Amniotic stem cell (primary cell): ENCODE measurements around the gene REM2.

Experiments used
- DNase-seq: peaks from one replicate; lab custom pipeline; 2025; lab: John Stamatoyannopoulos, UW

REM2 gene

DNA sequence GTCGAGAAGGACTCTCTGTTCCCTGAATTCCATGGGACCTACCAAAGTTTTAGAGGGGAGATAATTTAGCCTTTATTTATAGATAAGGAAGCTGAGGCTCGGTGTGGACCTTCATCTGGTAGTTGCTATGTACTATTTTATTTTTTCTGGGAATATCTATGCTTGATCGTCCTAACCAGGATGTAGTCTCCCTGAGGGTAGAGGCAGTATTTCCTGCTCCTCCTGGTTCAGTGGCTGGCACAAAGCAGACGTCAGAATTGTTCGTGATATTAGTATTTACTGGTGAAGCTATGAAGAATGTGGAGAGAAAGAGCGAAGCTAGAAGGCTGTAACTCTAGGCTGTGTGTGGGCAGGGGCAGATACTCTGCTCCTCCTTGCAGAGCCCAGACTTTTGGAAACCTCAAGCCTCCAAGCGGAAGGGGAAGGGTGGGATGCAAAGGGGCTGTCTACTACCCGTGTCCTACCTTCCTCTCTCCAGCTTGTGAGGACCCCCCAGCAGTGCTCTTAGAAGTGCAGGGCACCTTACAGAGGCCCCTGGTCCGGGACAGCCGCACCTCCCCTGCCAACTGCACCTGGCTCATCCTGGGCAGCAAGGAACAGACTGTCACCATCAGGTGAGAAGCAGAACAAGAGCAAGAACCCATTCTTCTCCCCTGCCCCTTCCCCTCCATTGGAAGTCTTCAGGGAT, 10.0 kb upstream of the REM2 start:
- no peak for DNase-seq

DNA sequence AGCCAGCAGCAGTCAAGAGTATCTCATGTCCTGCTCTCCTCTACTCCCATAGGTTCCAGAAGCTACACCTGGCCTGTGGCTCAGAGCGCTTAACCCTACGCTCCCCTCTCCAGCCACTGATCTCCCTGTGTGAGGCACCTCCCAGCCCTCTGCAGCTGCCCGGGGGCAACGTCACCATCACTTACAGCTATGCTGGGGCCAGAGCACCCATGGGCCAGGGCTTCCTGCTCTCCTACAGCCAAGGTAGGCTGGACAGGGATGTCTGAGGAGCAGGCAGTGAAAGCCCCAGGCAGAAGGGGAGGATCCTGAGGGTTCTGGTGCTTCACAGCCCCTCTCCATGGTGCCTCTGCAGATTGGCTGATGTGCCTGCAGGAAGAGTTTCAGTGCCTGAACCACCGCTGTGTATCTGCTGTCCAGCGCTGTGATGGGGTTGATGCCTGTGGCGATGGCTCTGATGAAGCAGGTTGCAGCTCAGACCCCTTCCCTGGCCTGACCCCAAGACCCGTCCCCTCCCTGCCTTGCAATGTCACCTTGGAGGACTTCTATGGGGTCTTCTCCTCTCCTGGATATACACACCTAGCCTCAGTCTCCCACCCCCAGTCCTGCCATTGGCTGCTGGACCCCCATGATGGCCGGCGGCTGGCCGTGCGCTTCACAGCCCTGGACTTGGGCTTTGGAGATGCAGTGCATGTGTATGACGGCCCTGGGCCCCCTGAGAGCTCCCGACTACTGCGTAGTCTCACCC, 7.8 kb upstream of the REM2 start:
- DNase-seq = no peak

DNA sequence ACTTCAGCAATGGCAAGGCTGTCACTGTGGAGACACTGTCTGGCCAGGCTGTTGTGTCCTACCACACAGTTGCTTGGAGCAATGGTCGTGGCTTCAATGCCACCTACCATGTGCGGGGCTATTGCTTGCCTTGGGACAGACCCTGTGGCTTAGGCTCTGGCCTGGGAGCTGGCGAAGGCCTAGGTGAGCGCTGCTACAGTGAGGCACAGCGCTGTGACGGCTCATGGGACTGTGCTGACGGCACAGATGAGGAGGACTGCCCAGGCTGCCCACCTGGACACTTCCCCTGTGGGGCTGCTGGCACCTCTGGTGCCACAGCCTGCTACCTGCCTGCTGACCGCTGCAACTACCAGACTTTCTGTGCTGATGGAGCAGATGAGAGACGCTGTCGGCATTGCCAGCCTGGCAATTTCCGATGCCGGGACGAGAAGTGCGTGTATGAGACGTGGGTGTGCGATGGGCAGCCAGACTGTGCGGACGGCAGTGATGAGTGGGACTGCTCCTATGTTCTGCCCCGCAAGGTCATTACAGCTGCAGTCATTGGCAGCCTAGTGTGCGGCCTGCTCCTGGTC, 7.2 kb upstream of the REM2 start:
- no peak for DNase-seq

DNA sequence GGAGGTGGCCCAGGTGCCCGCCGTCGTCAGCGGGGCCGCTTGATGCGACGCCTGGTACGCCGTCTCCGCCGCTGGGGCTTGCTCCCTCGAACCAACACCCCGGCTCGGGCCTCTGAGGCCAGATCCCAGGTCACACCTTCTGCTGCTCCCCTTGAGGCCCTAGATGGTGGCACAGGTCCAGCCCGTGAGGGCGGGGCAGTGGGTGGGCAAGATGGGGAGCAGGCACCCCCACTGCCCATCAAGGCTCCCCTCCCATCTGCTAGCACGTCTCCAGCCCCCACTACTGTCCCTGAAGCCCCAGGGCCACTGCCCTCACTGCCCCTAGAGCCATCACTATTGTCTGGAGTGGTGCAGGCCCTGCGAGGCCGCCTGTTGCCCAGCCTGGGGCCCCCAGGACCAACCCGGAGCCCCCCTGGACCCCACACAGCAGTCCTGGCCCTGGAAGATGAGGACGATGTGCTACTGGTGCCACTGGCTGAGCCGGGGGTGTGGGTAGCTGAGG, 6.0 kb upstream of the REM2 start:
- DNase-seq = no peak

DNA sequence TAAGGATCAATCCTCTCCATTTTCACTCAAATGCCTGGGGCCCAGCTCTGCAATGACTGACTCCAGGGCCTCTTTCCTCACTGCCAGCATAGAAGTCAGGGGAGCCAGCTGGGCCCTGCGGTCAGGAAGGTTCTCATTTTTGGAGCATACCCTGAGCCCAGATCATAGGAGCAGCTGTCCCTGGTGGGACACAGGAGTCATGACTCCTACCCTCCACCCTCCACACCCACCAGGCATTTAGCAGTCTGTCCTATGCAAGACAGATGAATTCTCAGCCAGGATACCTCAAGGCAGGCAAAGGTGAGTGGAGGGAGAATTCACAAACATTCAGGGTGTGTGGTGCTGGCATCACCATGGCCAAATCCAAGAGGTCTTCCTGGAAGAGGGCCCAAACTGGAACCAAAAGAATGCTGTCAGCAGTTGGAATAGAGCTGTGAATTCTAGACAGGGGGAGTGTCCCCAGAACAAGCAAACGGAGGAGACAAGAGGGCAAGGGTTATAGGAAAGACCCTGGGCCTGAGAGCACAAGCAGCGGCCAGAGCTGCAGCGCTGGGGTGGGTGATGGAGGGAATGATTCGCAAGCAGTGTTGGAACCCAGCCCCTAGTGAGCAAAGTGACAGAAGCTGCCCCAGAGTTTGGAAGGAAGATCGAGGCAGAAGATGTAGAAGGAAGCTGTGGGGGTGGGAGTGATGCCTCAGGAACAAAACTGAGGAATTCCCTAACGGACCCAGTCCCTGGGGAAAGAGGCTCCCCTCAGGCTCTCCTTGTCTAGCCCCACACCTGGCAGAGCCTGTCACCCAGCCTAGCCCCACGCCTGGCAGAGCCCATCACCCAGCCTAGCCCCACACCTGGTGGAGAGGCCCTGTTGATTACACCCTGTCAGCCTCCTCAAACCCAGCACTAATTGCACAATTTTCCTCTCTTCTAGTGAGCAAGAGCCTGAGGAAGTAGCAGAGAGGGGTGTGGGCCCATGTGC, 4.5 kb upstream of the REM2 start:
- no peak for DNase-seq

DNA sequence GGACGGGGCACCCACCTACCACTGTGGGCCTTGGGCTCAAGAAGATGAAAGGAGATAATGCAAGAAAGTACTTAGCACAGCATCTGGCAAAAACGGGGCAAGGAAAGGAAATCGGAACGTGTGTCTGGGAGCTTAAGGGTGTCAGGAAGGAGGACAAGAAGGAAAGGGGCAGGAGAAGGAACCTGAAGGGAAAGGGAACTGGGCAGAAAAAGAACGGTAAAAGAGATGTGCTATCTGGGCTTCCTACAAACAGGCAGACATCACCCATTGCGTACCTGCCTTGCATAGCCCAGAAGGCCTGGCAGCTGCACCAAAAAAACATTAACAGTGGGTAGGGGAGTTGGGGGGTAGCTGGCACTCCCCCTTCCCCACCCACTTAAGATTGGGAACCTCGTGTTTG, 958 bp upstream of the REM2 start:
- no peak for DNase-seq

DNA sequence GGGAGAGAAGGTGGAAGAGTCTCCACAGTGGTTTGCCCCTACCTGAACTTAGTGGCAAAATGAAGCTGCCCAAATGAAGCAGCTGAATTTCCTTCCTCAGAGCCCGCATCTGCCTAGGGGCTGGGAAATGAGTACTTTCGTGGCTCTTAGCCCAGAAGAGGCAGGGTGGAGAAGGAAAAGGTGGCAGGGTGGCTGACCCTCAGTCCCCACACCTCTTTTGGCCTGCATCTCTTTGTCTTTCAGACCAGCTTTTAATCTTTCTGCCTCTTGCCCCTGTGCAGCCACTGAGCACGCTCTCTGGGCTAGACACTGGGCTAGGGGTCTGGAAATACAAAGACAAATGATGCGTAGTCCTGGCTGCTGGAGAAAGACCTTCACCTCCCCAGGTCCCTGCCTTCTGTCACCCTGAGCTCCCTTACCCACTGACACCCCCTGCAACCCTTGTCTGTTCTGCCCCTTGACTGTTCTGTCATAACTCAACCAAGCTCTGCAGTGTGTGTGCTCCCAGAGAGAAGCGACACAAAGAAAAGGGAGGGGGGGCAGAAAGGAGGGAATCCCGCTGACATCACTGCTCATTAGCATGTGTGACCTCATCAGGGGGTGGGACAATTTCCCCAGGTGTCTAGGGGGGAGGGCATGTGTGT, 371 bp upstream of the REM2 start:
- DNase-seq = no peak

DNA sequence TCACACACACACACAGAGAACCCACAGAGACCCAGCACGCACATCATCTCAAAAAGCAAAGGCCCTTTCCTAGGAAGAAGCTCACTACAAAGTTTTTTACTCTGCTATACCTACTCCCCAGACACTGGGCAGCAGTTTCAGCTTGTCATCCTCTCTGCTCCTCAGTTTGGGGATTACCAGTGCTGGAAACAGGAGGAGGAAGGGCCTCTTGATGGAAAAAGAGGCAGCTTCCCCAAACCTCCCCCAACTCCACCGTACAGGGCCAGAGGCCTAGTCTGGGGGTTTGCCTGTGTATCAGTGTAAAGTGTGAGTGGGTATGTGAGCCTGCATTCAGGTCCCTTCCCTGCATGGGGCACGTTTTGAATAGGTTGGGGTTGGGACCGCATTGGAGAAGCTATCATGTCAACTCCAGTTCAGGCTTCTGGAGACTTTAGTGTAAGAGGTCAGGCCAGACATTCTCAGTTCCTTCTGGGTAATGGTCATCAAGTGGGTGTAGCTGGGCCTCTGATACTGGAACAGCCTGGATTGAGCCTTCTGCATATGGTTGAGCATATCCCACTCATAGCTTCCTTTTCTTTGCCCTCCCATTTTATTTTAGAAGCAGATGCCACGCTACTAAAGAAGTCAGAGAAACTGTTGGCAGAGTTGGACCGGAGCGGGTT, 1.2 kb downstream of the REM2 start:
- DNase-seq = no peak

DNA sequence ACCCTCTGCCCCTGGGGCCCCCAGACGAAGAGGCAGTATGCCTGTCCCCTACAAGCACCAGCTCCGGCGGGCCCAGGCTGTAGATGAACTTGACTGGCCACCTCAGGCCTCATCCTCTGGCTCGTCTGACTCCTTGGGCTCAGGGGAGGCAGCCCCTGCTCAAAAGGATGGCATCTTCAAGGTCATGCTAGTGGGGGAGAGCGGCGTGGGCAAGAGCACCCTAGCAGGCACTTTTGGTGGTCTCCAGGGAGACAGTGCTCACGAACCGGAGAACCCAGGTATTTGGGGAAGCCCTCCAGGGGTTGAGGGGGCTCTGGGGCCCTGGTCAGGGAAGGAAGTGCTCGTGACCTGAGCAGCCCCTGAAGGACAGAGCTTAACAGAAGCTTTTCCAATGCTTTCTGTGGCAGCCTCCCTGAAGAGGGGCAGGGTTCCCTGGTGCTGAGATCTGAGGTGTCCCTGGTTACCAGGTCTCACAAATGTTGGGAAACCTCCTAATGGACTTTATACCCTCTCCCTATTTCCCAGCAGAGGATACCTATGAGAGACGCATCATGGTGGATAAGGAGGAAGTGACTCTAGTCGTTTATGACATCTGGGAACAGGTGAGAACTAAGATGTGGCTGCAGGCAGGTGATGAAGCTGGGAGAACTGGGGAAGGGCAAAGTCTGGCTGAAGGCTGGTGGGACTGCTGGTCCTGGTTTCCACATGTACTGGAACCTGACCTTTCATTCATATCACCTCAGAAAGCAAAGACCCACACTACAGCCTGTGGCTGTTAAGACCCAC, 1.9 kb downstream of the REM2 start:
- no peak for DNase-seq

DNA sequence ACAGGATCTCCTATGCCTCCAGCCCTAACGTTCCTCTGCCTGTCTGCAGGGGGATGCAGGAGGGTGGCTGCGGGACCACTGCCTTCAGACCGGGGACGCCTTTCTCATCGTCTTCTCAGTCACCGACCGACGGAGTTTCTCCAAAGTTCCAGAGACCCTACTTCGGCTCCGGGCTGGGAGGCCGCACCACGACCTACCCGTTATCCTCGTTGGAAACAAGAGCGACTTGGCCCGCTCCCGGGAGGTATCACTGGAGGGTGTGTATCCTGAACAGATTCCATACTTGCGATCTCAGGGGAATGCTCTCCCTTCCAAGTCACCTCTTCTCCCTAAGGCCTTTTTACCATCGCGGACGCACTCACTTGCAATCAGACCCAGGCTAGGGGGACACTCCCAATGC, 3.0 kb downstream of the REM2 start:
- no peak for DNase-seq

DNA sequence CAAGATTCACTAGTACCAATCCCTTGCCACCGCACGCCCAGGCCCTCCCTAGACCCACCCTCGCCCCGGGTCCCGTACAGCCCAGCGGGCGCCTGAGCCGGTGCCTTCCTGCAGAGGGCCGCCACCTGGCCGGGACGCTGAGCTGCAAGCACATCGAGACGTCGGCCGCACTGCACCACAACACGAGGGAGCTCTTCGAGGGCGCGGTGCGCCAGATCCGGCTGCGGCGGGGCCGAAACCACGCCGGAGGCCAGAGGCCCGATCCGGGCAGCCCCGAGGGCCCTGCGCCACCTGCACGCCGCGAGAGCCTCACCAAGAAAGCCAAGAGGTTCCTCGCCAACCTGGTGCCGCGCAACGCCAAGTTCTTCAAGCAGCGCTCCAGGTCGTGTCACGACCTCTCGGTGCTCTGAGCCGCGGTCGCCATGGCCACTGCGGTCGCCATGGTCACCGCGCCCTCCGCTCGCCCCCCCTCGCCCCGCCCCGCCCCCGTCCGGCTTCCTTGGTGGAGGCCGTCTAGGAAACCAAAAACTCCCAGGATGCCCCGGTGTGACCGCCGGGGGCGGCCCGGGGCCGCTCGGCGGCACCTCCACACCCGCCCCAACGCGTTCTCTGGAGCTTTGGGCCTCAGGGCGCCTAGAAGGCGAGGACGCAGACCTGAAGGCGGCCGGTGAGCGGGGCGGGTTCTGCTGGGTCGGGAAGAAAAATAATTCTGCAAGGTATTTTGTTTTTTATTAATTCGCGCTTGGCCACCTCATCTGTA, 3.7 kb downstream of the REM2 start:
- no peak for DNase-seq

DNA sequence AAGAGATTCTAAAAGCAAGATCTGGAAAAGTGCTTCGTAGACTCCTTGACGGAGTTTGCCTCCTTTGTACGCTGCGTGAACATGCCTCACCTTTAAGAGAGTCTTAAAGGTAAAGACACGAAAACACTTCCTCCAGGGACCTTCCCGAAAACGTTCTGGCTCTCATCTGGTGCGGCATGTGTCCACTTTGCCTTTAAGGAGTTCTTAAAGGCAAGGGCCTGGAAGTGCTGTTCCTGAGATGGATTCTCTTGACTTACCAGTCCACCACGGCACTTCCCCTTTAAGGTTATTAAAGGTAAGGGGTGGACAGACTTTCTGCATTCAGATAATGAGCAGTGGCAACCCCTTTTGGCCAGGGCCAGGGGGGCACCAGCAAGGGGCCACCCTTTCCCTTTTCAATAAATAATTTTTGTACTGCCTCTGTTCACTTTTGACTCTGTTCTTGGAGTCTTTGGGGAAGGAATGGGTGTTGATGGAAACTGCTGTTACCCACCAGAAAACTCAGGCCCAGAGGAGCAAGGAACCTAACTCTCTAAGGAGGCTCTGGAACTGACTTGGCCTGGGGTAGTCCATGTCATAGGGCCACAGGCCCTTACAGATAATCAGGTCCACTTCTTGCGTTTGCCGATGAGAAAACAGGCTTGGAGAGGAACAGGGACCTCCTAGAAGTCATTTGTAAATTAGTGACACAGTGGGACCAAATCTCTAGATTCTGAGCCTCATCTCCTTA, 4.4 kb downstream of the REM2 start:
- no peak for DNase-seq

DNA sequence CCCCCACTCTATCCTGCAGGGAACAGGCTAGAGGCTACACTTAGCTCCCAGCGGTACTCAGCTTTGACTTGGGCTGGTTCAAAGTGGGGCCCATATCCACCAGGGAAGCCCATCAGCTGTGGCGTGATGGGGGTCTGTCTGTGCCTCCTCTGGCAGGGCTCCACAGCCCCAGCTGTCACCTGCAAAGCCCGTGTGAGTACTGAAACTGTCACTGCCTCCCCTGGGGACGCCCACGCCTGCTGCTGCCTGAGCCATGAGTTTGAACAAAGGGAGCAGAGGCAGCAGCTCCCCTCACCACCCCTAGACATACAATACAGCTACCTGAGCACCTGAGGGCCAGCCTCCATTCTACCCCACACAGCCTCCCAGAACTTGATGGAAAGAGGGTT, 5.0 kb downstream of the REM2 start:
- DNase-seq = no peak

DNA sequence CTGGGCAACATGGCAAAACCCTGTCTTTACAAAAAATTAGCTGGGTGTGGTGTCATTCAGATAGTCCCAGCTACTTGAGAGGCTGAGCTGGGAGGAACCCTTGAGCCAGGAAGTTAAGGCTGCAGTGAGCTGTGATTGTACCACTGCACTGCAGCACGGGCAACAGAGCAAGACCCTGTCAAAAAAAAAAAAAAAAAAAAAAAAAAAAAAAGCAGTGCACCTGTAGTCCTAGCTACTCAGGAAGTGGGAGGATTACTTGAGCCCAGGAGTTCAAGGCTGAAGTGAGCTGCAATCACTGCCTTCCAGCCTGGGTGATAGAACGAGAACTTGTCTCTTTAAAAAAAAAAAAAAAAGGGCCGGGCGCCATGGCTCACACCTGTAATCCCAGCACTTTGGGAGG, 5.6 kb downstream of the REM2 start:
- DNase-seq = no peak

DNA sequence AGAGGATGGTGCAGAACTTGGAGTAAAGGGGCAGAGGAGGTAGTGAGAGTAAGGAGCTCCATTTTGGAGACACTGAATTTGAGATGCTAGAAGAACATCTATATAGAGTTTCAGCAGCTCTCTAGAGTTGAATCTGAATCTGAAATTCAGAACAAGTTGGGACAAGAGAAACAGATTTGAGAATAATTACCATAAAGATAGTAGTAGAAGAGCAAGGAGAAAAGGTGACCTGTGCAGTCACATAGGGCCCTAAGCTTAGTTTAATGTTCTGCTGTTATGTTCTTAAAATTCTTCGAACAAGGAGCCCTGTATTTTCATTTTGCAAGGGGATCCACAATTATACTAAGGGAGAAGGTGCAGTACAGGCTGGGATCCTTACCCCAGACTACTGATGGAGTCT, 7.4 kb downstream of the REM2 start:
- no peak for DNase-seq

DNA sequence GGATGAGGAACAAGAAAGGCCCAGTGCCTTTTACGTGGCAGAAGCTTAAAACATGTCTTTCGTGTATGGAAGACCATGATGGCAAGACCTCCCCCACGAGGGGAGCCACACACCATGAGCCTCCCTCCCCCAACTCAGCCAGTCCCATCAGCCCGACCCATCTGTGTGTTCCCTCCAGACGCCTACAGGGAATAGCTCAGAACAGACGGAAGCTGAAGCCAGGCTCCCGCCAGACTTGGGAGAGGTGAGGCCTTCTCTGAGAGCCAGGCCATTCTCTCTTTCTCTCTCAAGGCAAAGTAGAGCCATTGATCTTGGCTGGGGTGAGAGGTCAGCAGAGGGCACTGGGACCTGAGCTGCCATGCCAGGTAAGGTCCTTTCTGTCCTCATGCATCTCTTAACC, 9.5 kb downstream of the REM2 start:
- DNase-seq = no peak

DNA sequence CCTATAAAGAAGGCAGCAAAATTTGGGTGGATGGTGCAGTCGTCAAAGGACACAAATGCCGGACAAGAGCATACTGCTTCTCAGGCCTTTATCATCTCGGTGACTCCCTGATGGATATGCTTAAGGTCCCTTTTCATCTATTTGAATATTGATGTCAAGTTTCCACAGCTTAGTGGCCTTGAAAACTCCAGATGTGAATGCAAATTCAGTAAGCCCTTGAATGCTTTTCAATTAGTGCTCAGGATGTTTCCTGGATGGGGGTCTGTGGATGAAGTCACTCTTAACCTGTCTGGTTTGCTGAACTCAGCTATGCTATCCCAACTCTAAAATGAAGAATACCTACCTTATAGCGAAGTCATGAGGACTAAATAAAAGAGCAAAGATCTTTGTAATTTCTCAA, 10.7 kb downstream of the REM2 start:
- DNase-seq = no peak

DNA sequence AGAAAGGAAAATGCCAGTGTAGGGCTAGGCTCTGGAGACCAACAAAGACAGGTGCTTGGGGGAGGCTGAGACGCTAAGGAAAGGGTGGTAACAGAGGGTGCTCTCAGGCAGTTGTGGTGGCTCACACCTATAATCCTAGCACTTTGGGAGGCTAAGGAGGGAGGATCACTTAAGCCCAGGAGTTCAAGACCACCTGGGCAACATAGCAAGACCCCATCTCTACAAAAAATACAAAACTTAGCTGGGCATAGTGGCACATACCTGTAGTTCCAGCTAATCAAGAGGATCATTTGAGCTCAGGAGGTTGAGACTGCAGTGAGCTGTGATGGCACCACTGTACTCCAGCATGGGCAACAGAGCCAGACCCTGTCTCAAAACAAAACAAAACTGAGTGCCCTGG, 12.4 kb downstream of the REM2 start:
- DNase-seq = no peak

DNA sequence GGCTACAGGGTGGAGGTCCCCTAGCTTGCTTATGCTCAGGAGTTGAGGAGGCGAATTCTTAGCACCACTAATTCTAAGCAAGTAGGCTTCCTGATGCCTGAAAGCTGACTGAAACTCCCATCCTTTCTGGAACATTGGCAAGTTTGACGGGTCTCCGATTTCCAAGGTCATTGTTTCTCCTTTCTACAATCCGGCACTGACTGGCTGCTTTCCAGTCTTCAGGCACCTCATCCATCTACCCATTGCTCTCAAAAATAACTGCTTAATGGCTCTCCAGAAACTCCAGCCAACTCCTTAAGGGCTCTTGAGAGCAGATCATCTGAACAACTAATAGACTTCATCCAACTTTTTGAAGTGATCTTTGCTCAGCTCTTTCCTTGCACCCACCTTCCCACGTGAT, 13.3 kb downstream of the REM2 start:
- DNase-seq = no peak
